Breast epithelium (tissue), 4 donors: ENCODE results near the gene LDLRAP1. TPM values are rescaled to one million over a fixed set of nuclear protein-coding genes. Genes with fewer than 3 reads are reported as not detected.
A peak's percentile ranks its signal among the peaks of the same experiment; 100 is the strongest.

Experiments used
- DNase-seq, 2 donors: peaks; one replicate each; pipeline ENCODE4 v3.0.0-alpha.2; 2019; ENCODE audit warnings: low spot score in 2 of 2
- H3K27ac ChIP-seq, 2 donors: fragments of 200-600 bp; sonication (generic) in 1 of 2; one replicate each; pipeline ENCODE4 v1.5.1; 2016 to 2019; ENCODE audit warnings: mild to moderate bottlenecking in 1 of 2
- H3K27me3 ChIP-seq, 2 donors: fragments of 200-600 bp; sonication (generic) in 1 of 2; one replicate each; pipeline versions ENCODE4 v1.5.1 to v1.6.0; 2017 to 2019; ENCODE audit warnings: control low read depth in 1 of 2, mild to moderate bottlenecking in 1 of 2
- H3K36me3 ChIP-seq: fragments of 200-600 bp; one replicate; pipeline ENCODE4 v1.5.1; 2019
- H3K4me1 ChIP-seq, 2 donors: fragments of 200-600 bp; sonication (generic); one replicate each; pipeline ENCODE4 v1.5.1; 2016 to 2019; ENCODE audit warnings: control low read depth in 1 of 2
- H3K4me3 ChIP-seq, 3 donors: fragments of 200-600 bp; sonication (generic); 1 replicate in 2 of 3; 2 replicates in 1 of 3; pipeline ENCODE4 v1.5.1; 2016 to 2019; ENCODE audit warnings: mild to moderate bottlenecking in 3 of 3, moderate library complexity in 2 of 3
- H3K9me3 ChIP-seq, 2 donors: fragments of 200-600 bp; sonication (generic) in 1 of 2; one replicate each; pipeline ENCODE4 v1.5.1; 2016 to 2019; ENCODE audit warnings: control low read depth in 1 of 2
- POLR2A ChIP-seq: fragments of 450-650 bp; IDR thresholded peaks from one replicate; pipeline ENCODE4 v1.6.1; 2016; ENCODE audit warnings: antibody characterized with exemption, mild to moderate bottlenecking, moderate library complexity
- POLR2AphosphoS5 ChIP-seq, 3 donors: sonication (generic); formaldehyde crosslinking; IDR thresholded peaks; one replicate each; pipeline ENCODE4 v1.6.1; 2017; ENCODE audit warnings: antibody characterized with exemption in 3 of 3
- intact Hi-C: fragments of 100-400 bp; cut with DNase I; formaldehyde crosslinking; loops from one replicate; pipeline ENCODE4 v1.15.1; 2023; ENCODE audit warnings: low total_unique reads
- total RNA-seq, 3 donors: library from RNA; depleted of rRNA; stranded (reverse); fragments of >200 nt; gene quantifications; one replicate each; pipeline ENCODE4 v1.1.0, GENCODE V29; 2016
- TF ChIP-seq, protein P1 (sequence below), 3 donors: fragments of 450-650 bp; IDR thresholded peaks; one replicate each; pipeline ENCODE4 v1.5.1; 2016 to 2017; ENCODE audit warnings: antibody characterized with exemption in 3 of 3, mild to moderate bottlenecking in 3 of 3, moderate library complexity in 3 of 3

LDLRAP1 gene, protein sequence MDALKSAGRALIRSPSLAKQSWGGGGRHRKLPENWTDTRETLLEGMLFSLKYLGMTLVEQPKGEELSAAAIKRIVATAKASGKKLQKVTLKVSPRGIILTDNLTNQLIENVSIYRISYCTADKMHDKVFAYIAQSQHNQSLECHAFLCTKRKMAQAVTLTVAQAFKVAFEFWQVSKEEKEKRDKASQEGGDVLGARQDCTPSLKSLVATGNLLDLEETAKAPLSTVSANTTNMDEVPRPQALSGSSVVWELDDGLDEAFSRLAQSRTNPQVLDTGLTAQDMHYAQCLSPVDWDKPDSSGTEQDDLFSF
- total RNA-seq = 10 to 100 TPM; 10.7 to 17.0 (median 16.5) TPM

DNA sequence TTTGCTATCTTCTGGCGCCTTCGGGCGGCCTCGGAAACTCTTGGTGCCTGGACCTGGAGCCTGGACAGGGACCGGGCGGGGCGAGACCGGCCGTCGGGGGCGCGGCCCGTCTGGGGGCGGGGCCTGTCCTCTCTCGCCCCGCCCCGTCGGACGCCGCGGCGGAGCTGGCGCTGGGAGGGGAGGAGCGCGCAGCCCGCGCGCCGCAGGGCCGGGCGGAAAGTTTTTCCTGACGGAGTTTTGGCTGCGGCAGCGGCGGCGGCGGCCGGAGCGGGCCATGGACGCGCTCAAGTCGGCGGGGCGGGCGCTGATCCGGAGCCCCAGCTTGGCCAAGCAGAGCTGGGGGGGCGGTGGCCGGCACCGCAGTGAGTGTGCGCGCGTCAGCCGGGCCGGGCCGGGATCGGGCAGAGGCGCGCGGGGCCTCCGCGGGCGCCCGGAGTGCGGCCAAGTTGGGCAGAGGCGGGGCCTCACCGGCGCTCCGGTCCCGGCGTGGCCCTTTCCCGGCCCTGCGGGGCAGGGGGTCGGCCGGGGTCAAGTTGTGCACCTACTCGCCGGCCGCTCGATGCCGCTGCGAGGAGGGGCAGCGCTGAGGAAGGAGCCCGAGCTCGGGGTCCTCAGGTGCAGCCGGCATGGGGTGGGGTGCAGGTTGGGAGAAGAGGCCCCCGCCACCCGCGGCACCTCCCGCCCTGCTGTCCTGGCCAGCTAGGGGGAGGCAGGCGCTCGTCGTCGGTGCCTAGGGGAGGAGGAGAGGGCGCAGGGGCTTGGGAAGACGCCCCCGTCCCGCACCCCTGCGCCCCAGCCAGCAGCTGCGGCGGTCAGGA is at the start of gene LDLRAP1:
LDLRAP1 (plus strand) TSS at position 182 of the 818 bp plus-strand sequence; CDS start at position 275, 93 bp downstream.
- Histone ChIP-seq H3K27ac (peak within 1 kb of the TSS; percentile 82 to 93), H3K4me1 (peaks cover 0 to 4% of the 10 kb centered on the region in 2 donors), H3K27me3 (no peaks in the 10 kb centered on the region), H3K36me3 (no peaks in the 10 kb centered on the region), H3K4me3 (peak within 1 kb of the TSS; percentile 78 to 97 (median 90)), H3K9me3 (no peaks in the 10 kb centered on the region)
- intact Hi-C loops = no loop called here
- TF ChIP-seq POLR2A (no peak), POLR2AphosphoS5 (IDR thresholded peaks at IDR 0.05) (peak; percentile 16 to 65 (median 44))
- TF ChIP-seq, protein P1, sequence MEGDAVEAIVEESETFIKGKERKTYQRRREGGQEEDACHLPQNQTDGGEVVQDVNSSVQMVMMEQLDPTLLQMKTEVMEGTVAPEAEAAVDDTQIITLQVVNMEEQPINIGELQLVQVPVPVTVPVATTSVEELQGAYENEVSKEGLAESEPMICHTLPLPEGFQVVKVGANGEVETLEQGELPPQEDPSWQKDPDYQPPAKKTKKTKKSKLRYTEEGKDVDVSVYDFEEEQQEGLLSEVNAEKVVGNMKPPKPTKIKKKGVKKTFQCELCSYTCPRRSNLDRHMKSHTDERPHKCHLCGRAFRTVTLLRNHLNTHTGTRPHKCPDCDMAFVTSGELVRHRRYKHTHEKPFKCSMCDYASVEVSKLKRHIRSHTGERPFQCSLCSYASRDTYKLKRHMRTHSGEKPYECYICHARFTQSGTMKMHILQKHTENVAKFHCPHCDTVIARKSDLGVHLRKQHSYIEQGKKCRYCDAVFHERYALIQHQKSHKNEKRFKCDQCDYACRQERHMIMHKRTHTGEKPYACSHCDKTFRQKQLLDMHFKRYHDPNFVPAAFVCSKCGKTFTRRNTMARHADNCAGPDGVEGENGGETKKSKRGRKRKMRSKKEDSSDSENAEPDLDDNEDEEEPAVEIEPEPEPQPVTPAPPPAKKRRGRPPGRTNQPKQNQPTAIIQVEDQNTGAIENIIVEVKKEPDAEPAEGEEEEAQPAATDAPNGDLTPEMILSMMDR (IDR thresholded peaks at IDR 0.05) = no peak
- DNase-seq = peak in 1 of 2 donors; percentile 63

DNA sequence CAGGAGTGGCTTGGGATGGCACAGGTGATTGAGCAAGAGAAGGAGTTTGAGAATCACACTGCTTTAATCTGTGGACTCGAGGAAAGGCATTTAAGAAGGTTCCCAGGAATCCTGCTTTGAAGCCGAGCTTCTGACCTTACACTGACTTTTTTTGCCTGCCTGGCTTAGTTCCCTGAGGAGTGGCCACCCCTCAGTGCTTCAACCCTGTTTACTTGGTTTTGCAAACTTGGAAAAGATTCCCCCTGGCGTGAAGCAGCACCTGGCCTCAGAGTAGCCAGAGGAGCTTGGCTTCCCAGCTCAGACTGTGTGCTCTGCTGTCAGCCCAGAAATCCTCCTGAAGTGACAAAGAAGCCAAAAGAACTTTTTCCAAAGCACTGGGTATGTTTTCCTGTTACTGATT is 48.5 kb upstream of the LDLRAP1 start:
- H3K27ac ChIP-seq = peak overlapping the region in 1 of 2 donors; percentile 3
- no peaks in the 10 kb centered on the region for H3K36me3 ChIP-seq
- TF ChIP-seq, protein P1 (IDR thresholded peaks at IDR 0.05) = no peak
- no peak for TF ChIP-seq POLR2A
- TF ChIP-seq POLR2AphosphoS5 (IDR thresholded peaks at IDR 0.05) = no peak
- no peak overlapping the region for H3K4me3 ChIP-seq
- DNase-seq = no peak
- no peaks in the 10 kb centered on the region for H3K9me3 ChIP-seq
- no peaks in the 10 kb centered on the region for H3K27me3 ChIP-seq
- intact Hi-C loops = loop anchor here (2.0 kb wide), 1 partner anchor 64 kb away; no protein-coding TSS in a partner anchor
- H3K4me1 ChIP-seq = no peaks in the 10 kb centered on the region

DNA sequence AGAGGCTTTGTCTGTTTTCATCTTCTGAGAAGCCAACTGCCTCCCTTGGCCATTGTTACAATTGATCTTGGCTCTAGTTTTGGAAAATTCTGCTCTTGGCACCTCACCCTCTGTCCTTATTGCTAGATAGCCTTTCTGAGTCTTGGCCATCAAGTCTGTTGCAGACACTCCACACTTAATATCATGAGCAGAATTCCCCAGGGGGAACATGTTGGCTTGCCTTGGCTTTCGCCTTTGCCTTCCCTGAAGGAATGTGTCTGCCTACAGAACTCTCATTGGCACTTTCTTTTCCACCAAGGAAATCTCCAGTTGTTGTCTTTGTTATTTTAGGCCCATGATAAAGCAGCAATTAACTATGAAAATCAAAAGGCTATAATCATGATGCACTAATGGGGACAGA is 42.7 kb upstream of the LDLRAP1 start:
- TF ChIP-seq POLR2A (no peak), POLR2AphosphoS5 (IDR thresholded peaks at IDR 0.05) (no peak)
- TF ChIP-seq, protein P1 (IDR thresholded peaks at IDR 0.05) = no peak
- H3K4me3 ChIP-seq = no peak overlapping the region
- intact Hi-C loops = no loop called here
- H3K27me3 ChIP-seq = no peaks in the 10 kb centered on the region
- no peaks in the 10 kb centered on the region for H3K4me1 ChIP-seq
- no peaks in the 10 kb centered on the region for H3K9me3 ChIP-seq
- no peak overlapping the region for H3K27ac ChIP-seq
- H3K36me3 ChIP-seq = no peaks in the 10 kb centered on the region
- no peak for DNase-seq

DNA sequence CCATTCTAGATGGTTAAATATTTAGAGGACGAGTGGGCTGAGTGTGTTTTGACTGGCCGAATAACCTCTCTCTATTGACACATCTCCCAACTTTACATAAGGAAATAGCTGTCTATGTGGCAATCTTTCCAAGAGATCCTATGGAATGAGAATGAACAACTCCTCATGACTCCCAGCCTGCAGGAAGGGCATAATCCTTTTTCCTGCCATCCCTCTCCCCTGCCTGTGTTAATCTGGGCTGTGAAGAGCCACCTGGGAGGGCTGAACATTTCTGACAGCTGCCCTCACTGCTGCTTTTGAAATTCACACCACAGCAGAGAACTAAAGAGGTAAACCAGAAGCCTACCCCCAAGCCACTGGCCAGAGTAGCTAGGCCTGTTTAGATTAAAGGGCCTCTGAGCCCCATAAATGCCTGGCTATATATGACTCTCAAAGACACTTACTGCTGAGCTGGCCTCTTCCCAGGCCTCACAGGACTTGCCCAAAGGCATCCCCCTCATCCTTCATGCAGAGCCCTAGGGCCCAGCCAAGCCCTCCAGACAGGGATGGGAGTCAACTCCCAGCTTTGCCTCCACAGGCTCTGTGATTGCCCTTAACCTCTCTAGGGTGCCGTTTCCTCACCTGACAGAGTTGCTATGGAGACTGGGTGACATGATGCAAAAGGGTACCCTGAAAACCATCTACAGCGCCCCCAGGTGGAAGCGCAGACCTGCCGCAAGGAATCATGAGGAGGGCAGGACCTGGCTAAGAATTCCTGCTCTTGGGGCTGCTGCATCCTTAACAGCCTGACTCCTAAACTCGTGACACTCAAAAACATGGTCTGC is 42.0 kb upstream of the LDLRAP1 start:
- peak overlapping the region in 1 of 2 donors; percentile 0 for H3K27ac ChIP-seq
- intact Hi-C loops = no loop called here

More for the DNA sequence above, 42.0 kb upstream of the LDLRAP1 start:
- no peak for DNase-seq
- TF ChIP-seq POLR2AphosphoS5 (IDR thresholded peaks at IDR 0.05) = no peak
- no peak for TF ChIP-seq POLR2A
- TF ChIP-seq, protein P1 (IDR thresholded peaks at IDR 0.05) = no peak
- no peaks in the 10 kb centered on the region for H3K9me3 ChIP-seq
- H3K4me1 ChIP-seq = no peaks in the 10 kb centered on the region
- no peak overlapping the region for H3K4me3 ChIP-seq
- H3K36me3 ChIP-seq = no peaks in the 10 kb centered on the region
- no peaks in the 10 kb centered on the region for H3K27me3 ChIP-seq
